Stimulated activated memory B cell treated with anti-CD40 and anti-IgM and Interleukin-4, amounts not matched to agents 10 μg/mL and 1 μg/mL and 100 μg/mL, for 72 hours (primary cell): ENCODE results near the gene OSMR.
A peak's percentile ranks its signal among the peaks of the same experiment; 100 is the strongest.

Source experiments
- ATAC-seq: fragments of 150-1000 bp; cut with Tn5 transposase; 2 replicates; pipeline ENCODE4 v1.10.0; 2021
- H3K27ac Mint-ChIP-seq: one replicate; pipeline ENCODE4 v1.8.0; 2022; ENCODE audit warnings: mild to moderate bottlenecking, mixed read lengths
- H3K27me3 Mint-ChIP-seq: one replicate; pipeline ENCODE4 v1.8.0; 2022; ENCODE audit warnings: mixed read lengths
- H3K36me3 Mint-ChIP-seq: one replicate; pipeline ENCODE4 v1.8.0; 2022; ENCODE audit warnings: mixed read lengths
- H3K4me1 Mint-ChIP-seq: one replicate; pipeline ENCODE4 v1.8.0; 2022; ENCODE audit warnings: mixed read lengths
- H3K4me3 Mint-ChIP-seq: one replicate; pipeline ENCODE4 v1.8.0; 2022; ENCODE audit warnings: mild to moderate bottlenecking, moderate library complexity, mixed read lengths
- H3K9me3 Mint-ChIP-seq: one replicate; pipeline ENCODE4 v1.8.0; 2022; ENCODE audit warnings: mixed read lengths

OSMR gene

DNA sequence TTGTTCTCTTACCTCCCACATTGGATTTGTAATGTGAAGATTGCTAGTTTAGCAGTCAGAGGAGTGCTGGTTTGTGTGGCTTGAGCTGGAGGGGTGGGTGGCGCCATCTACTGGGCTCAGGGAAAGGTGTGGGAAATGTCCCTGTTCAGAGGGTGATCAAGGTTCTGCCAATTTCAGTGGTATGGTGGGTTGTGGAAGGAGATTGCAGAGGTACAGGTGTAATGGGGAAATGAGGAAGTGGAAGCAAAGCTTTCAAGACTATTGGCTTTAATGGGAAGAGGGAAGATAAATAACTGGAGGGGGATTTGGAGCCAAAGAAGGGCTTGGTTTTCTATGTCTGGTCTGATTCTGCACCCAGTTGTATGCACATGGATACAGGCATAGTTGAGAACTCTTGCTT lies 76.4 kb downstream of the OSMR start:
- Mint-ChIP-seq H3K9me3 (no peaks in the 10 kb centered on the region), H3K27ac (no peak overlapping the region), H3K27me3 (peaks cover 53% of the 10 kb centered on the region), H3K4me3 (no peak overlapping the region), H3K4me1 (no peaks in the 10 kb centered on the region), H3K36me3 (no peaks in the 10 kb centered on the region)
- peak; percentile 45 for ATAC-seq

DNA sequence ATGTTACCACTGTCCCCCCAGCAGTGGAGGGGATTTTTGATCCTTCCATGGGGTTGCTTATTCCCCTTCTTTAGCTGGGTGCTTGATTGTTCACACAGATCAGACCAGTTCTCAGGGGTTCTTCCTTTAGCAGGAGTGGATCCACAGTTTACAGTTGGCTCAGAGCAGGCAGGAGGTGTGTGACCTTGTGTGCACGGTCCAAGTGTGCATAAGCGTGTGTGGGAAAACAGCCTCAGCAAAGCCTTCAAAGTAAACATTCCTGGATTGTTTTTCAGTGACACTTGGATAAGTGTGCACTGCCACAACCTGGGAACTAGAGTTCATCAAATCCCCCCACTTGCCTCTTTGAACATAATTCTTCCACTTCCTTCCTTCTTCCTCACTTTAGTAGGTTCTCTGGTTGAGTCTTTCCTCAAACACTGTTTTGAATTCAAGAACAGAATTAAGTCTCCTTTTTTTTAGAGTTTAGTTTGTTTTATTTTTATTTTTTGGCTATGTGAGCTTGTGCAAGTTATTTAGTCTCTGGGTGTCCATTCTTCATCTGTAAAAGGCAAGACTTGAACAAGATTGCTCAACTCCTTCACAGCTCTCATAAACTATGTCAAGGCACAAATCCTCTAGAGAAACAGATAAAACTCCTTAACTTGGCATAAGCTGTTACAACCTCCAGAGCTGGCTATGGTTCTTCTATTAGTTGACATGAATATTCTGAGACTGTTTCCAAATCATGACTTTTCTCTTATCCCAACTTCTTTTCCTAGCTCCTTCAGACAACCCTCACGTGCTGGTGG lies 78.0 kb downstream of the OSMR start:
- ATAC-seq = no peak
- Mint-ChIP-seq H3K27ac (no peak overlapping the region), H3K4me1 (no peaks in the 10 kb centered on the region), H3K27me3 (peaks cover 52% of the 10 kb centered on the region), H3K36me3 (no peaks in the 10 kb centered on the region), H3K4me3 (no peak overlapping the region), H3K9me3 (no peaks in the 10 kb centered on the region)

DNA sequence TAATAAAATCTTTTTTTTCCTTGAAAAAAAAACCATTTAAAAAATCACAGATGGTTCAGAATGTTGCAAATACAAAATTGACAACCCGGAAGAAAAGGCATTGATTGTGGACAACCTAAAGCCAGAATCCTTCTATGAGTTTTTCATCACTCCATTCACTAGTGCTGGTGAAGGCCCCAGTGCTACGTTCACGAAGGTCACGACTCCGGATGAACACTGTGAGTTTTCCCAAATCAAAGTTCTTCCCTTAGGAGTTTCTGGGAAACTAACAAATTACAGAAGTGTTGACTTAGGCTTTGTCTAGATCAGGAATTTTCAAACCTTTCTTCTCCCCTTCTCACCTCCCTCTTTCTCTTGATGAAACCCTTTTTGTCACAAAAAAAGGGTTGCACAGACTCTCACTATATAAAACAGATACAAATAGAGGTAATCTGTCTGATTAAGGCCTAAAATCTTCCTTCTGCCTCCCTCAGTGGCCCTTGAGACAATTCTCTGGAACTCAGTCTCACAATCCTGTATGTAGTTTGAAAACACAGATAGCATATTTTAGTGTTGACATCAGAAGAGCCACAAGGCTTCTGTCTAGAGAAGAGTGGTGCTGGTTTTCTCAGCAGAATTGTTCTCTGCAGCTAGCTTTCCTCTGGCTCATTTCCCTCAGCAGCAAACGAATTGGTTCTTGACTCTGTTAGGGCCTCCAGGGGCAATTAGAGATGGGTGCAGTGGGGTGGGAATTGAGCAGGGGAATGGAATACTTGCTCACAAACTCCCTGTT lies 79.5 kb downstream of the OSMR start:
- peaks cover 46% of the 10 kb centered on the region for H3K27me3 Mint-ChIP-seq

DNA sequence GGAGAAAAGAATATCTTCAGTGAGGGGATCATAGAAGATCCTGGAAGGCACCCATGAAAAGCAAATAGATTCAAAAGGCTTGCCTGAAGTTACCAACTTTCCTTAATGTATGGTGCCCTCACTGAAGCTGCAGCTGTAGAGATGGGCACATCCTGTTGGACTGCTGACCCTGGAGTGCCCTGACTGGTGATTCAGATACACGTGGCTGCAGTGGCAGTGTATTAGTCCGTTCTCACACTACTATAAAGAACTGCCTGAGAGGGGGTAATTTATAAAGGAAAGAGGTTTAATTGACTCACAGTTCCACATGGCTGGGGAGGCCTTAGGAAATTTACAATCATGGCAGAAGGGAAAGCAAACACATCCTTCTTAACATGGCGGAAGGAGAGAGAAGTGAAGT lies 80.3 kb downstream of the OSMR start:
- Mint-ChIP-seq H3K4me1 (no peaks in the 10 kb centered on the region), H3K27me3 (peaks cover 46% of the 10 kb centered on the region), H3K4me3 (no peak overlapping the region), H3K27ac (no peak overlapping the region), H3K9me3 (no peaks in the 10 kb centered on the region), H3K36me3 (no peaks in the 10 kb centered on the region)
- ATAC-seq = no peak

More for the DNA sequence above, 79.5 kb downstream of the OSMR start:
- no peak overlapping the region for H3K4me3 Mint-ChIP-seq
- no peaks in the 10 kb centered on the region for H3K36me3 Mint-ChIP-seq
- H3K27ac Mint-ChIP-seq = no peak overlapping the region
- no peaks in the 10 kb centered on the region for H3K9me3 Mint-ChIP-seq
- ATAC-seq = no peak
- no peaks in the 10 kb centered on the region for H3K4me1 Mint-ChIP-seq

DNA sequence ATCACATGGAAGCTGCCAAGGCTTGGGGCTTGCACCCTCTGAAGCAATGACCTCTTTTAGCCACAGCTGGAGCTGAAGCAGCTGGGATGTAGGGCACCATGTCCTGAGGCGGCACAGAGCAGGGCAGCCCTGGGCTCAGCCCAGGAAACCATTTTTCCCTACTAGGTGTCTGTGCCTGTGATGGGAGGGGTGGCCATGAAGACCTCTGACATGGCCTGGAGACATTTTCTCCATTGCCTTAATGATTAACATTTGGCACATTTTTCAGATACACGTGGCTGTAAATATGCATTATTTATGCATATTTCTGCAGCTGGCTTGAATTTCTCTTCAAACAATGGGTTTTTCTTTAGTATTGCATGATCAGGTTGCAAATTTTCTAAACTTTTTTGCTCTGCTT lies 81.7 kb downstream of the OSMR start:
- Mint-ChIP-seq H3K4me1 (no peaks in the 10 kb centered on the region), H3K27ac (no peak overlapping the region), H3K4me3 (no peak overlapping the region), H3K36me3 (no peaks in the 10 kb centered on the region), H3K27me3 (peaks cover 38% of the 10 kb centered on the region), H3K9me3 (no peaks in the 10 kb centered on the region)
- ATAC-seq = no peak

DNA sequence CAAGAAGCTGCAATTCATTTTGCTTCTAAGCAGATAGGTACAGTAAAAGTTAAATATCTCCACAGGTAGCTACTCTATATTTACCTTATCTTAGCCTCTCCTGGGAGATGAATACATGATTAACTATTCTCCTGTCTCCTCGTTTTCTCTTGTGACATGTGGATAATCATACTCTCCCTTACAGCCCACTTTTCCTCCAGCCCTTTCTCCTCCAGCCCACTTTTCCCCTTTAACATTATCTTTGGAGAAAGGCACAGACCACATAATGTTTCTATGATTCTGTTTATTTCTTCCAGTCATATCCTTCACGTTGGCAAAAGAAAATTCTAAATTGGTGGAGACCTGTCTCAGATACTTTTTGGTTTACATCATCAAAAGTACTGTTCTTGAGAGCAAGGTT lies 84.0 kb downstream of the OSMR start:
- peaks cover 24% of the 10 kb centered on the region for H3K27me3 Mint-ChIP-seq
- no peak overlapping the region for H3K4me3 Mint-ChIP-seq
- no peak for ATAC-seq
- no peaks in the 10 kb centered on the region for H3K4me1 Mint-ChIP-seq
- no peaks in the 10 kb centered on the region for H3K36me3 Mint-ChIP-seq
- no peak overlapping the region for H3K27ac Mint-ChIP-seq
- H3K9me3 Mint-ChIP-seq = no peaks in the 10 kb centered on the region

DNA sequence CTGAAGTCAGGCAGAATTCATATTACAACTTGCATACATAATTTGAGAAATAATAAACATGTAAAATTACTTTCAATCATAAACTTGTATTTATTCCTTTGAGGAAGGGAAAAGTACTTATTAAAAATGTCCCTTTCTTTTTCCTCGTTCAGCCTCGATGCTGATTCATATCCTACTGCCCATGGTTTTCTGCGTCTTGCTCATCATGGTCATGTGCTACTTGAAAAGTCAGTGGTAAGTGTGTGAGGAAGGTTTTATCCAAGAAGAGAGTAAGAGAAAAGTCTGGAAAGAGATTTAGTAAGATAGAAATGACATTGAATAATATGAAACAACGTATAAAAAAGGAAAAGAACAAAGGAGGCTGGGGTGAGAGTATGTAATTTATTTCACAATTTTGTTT lies 85.9 kb downstream of the OSMR start:
- Mint-ChIP-seq H3K27ac (no peak overlapping the region), H3K4me1 (no peaks in the 10 kb centered on the region), H3K36me3 (peaks cover 6% of the 10 kb centered on the region), H3K4me3 (no peak overlapping the region), H3K9me3 (no peaks in the 10 kb centered on the region), H3K27me3 (peaks cover 10% of the 10 kb centered on the region)
- ATAC-seq = no peak

DNA sequence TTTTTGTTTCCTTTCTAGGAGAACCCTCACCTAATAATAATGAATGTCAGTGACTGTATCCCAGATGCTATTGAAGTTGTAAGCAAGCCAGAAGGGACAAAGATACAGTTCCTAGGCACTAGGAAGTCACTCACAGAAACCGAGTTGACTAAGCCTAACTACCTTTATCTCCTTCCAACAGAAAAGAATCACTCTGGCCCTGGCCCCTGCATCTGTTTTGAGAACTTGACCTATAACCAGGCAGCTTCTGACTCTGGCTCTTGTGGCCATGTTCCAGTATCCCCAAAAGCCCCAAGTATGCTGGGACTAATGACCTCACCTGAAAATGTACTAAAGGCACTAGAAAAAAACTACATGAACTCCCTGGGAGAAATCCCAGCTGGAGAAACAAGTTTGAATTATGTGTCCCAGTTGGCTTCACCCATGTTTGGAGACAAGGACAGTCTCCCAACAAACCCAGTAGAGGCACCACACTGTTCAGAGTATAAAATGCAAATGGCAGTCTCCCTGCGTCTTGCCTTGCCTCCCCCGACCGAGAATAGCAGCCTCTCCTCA lies 87.1 kb downstream of the OSMR start:
- H3K4me1 Mint-ChIP-seq = no peaks in the 10 kb centered on the region
- H3K27me3 Mint-ChIP-seq = peaks cover 5% of the 10 kb centered on the region
- no peak overlapping the region for H3K27ac Mint-ChIP-seq
- H3K9me3 Mint-ChIP-seq = no peaks in the 10 kb centered on the region
- ATAC-seq = peak; percentile 46
- peaks cover 15% of the 10 kb centered on the region for H3K36me3 Mint-ChIP-seq
- H3K4me3 Mint-ChIP-seq = no peak overlapping the region

DNA sequence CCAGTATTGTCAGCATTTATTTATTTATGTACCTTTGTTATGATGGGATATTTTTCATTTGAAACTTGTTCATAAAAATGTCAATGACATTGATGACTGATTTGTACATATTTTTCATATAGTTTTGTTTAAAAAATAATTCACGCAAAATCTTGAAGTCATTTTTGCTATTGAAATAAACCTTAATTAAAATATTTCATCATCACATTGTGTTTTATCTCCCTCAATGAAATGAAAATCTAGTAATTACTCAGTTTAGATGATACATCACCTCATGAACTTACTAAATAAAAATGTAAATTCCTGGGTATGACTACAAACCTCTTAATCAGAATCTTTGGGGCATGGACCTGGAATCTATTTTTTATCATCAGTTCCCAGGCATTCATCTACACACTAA lies 89.6 kb downstream of the OSMR start:
- no peaks in the 10 kb centered on the region for H3K4me1 Mint-ChIP-seq
- H3K4me3 Mint-ChIP-seq = no peak overlapping the region
- no peak overlapping the region for H3K27ac Mint-ChIP-seq
- no peak for ATAC-seq
- peaks cover 23% of the 10 kb centered on the region for H3K36me3 Mint-ChIP-seq
- no peaks in the 10 kb centered on the region for H3K27me3 Mint-ChIP-seq
- H3K9me3 Mint-ChIP-seq = no peaks in the 10 kb centered on the region

DNA sequence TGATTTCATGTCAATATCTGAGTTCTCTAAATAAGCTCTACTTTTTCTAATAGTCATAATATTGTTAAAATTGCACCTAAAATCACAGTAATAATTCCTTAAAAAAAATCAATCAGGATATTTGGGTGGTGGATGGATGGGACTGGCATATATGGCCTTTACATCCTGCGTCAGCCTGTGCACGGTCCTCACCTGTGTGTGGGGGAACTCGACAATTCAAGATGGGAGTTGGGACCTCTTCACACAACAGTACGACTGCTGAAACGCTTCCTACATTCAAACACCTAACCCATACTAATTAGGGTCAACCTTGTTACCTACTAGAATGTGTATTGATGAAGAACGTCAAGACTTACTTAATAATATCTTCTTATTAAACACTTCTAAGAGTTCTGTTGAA lies 90.5 kb downstream of the OSMR start:
- no peaks in the 10 kb centered on the region for H3K9me3 Mint-ChIP-seq
- H3K27ac Mint-ChIP-seq = no peak overlapping the region
- H3K4me1 Mint-ChIP-seq = no peaks in the 10 kb centered on the region
- peaks cover 23% of the 10 kb centered on the region for H3K36me3 Mint-ChIP-seq
- ATAC-seq = no peak
- no peak overlapping the region for H3K4me3 Mint-ChIP-seq
- H3K27me3 Mint-ChIP-seq = no peaks in the 10 kb centered on the region

DNA sequence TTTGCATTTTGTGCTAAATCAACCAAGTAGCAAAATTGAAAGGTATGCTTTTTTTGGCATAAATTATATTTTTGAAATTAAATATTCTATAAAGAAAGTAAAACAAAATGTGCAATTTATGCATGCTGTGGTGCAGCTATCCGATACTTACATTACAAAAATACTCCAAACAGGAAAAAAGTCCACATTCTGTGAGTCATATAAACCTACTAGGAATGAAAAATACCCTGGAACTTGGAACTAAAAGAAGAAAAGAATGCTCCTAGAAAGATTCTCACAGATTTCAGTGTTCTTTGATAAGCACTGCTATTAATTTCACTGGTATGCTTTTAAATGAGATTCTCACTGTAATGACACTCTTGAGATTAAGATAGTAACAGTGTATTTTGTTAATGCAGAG lies 92.6 kb downstream of the OSMR start:
- H3K9me3 Mint-ChIP-seq = no peaks in the 10 kb centered on the region
- no peaks in the 10 kb centered on the region for H3K4me1 Mint-ChIP-seq
- peaks cover 29% of the 10 kb centered on the region for H3K36me3 Mint-ChIP-seq
- no peak overlapping the region for H3K4me3 Mint-ChIP-seq
- no peaks in the 10 kb centered on the region for H3K27me3 Mint-ChIP-seq
- no peak for ATAC-seq
- no peak overlapping the region for H3K27ac Mint-ChIP-seq

DNA sequence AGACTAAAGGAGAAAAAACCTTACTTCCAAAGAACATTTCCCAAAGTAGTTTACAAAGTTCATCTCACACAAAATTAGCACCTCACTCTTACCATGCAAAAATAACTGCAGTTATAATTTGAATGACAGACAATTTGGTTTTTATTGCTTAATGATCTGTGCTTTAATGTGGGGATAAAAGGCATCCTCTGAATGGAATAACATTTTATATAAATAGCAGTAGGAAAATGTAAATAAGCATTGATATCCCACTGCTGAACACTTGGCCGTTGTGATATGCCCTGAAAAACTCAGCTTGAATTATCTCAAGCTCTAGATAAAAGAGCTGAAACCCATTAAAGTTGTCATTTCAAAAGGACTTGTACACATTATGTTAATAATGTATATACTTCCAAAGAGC lies 93.2 kb downstream of the OSMR start:
- H3K9me3 Mint-ChIP-seq = no peaks in the 10 kb centered on the region
- no peaks in the 10 kb centered on the region for H3K4me1 Mint-ChIP-seq
- H3K36me3 Mint-ChIP-seq = peaks cover 29% of the 10 kb centered on the region
- ATAC-seq = no peak
- no peaks in the 10 kb centered on the region for H3K27me3 Mint-ChIP-seq
- no peak overlapping the region for H3K4me3 Mint-ChIP-seq
- H3K27ac Mint-ChIP-seq = no peak overlapping the region

DNA sequence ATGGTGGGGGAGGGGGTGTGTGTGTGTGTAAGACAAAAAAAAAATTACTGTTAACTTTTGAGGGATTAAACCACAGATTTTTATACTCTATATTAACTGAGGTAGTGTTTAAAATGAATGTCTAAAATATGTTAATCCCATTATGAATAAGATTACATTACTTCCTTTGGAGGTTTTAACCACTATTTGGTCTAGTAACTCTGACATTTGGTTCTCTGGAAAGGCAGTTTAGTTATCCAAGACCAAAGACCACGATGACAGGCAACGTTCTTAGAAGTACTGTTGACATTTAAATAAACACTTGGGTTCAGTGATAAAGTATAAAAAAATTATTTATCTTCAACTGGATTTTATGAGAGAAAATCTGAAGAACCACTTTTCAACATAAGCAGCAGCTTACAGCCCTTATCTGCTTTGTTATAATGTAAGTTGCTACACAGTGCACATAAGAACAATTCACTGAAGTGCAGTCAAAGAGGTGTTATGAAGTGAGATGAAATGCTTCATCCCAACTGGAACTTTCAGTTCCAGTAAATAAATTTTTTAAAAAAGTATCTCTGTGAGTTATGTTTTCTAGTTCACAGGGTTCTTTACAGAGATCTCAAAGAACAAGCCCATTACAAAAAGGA lies 94.5 kb downstream of the OSMR start:
- Mint-ChIP-seq H3K36me3 (peaks cover 33% of the 10 kb centered on the region), H3K27me3 (no peaks in the 10 kb centered on the region), H3K27ac (no peak overlapping the region), H3K4me1 (no peaks in the 10 kb centered on the region), H3K9me3 (no peaks in the 10 kb centered on the region), H3K4me3 (no peak overlapping the region)
- ATAC-seq = no peak

DNA sequence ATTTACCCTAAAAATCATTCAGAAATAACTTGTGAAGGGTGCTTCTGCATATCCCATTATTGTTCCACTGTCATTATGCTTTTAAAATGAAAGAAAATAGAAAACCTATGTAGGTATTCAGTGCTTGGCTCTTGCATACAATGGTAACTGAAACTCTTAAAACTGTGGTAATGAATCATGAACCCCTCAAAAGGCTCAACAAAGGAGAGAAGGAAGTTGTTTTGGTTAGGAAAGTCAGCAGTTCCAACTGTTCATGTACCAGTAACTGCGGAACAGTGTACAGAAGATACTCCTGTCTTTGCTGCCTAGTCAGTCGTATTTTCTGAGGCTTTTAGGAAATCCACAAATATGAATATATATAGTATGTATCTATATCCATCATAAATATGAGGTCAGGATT lies 96.1 kb downstream of the OSMR start:
- ATAC-seq = no peak

DNA sequence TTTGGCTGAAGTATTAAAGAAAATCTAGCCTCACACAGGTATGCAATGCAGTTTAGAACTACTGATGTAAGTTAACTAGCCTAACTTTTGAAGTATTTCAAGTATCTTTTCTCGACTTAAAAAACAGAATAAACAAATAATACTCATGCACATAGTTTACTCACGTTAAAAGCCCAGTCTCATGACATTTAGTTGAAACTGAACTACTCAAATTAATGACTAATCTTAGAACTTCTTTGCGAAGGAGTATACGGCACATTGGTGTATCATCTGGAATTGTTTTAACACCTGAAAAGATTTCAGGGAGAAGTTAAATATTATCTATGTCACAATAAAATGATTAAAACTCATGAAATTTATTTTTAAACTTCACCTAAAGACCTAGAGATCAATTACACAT lies 98.5 kb downstream of the OSMR start:
- no peaks in the 10 kb centered on the region for H3K27me3 Mint-ChIP-seq
- H3K4me1 Mint-ChIP-seq = no peaks in the 10 kb centered on the region
- no peaks in the 10 kb centered on the region for H3K9me3 Mint-ChIP-seq
- H3K36me3 Mint-ChIP-seq = peaks cover 17% of the 10 kb centered on the region
- H3K27ac Mint-ChIP-seq = no peak overlapping the region
- no peak for ATAC-seq
- H3K4me3 Mint-ChIP-seq = no peak overlapping the region

More for the DNA sequence above, 96.1 kb downstream of the OSMR start:
- H3K4me3 Mint-ChIP-seq = no peak overlapping the region
- H3K36me3 Mint-ChIP-seq = peaks cover 32% of the 10 kb centered on the region
- no peaks in the 10 kb centered on the region for H3K9me3 Mint-ChIP-seq
- H3K27ac Mint-ChIP-seq = no peak overlapping the region
- no peaks in the 10 kb centered on the region for H3K27me3 Mint-ChIP-seq
- H3K4me1 Mint-ChIP-seq = no peaks in the 10 kb centered on the region
